Measurements from ENCODE around the gene SUN1.

SUN1 gene

GRCh38 chr7:916291-916941 is 84.1 kb downstream of the SUN1 start (continued):
- TF ChIP-seq ZSCAN5A (tag by site-specific recombination; IDR thresholded peaks at IDR 0.05): no peak

GRCh38 chr7:917255-918117 is 85.2 kb downstream of the SUN1 start:
- H3K4me3 ChIP-seq (ENCODE audit: low read depth, low read length): no peak overlapping the region
- no peak overlapping the region for H3K27ac ChIP-seq (ENCODE audit: extremely low read depth, low read depth, low read length)
- H3K36me3 ChIP-seq (ENCODE audit: control insufficient read depth in 2 of 2, insufficient read depth in 1 of 2, low read length in 2 of 2): no peaks in the 10 kb centered on the region
- no peaks in the 10 kb centered on the region for H3K9me3 ChIP-seq (ENCODE audit: control insufficient read depth, insufficient read depth, low read depth, low read length)
- POLR2A ChIA-PET: interaction anchor here (0.7 kb wide), 1 partner anchor 239 kb away, joined by 7 read pairs; no protein-coding TSS in a partner anchor
- no peaks in the 10 kb centered on the region for H3K4me1 ChIP-seq (ENCODE audit: control insufficient read depth, insufficient read depth, low read length)
- CTCF ChIA-PET: interaction anchor here (0.7 kb wide), 2 partner anchors 44 to 148 kb away, joined by 3 read pairs; no protein-coding TSS in a partner anchor
- no peak for TF ChIP-seq ZNF704 (tag by site-specific recombination; IDR thresholded peaks at IDR 0.05)
- 0 out of 2 replicates have a peak, but pooled peaks have one; percentile 30 for TF ChIP-seq PRDM4 (tag by site-specific recombination; IDR thresholded peaks at IDR 0.05)

GRCh38 chr7:918118-918425 is 85.8 kb downstream of the SUN1 start:
- Histone ChIP-seq H3K36me3 (ENCODE audit: control insufficient read depth in 2 of 2, insufficient read depth in 1 of 2, low read length in 2 of 2) (no peaks in the 10 kb centered on the region), H3K4me1 (ENCODE audit: control insufficient read depth, insufficient read depth, low read length) (no peaks in the 10 kb centered on the region), H3K27ac (ENCODE audit: extremely low read depth, low read depth, low read length) (no peak overlapping the region), H3K9me3 (ENCODE audit: control insufficient read depth, insufficient read depth, low read depth, low read length) (no peaks in the 10 kb centered on the region), H3K4me3 (ENCODE audit: low read depth, low read length) (no peak overlapping the region)
- no peak for TF ChIP-seq ZNF184 (tag by site-specific recombination; IDR thresholded peaks at IDR 0.05)
- TF ChIP-seq ZNF571 (tag by site-specific recombination; IDR thresholded peaks at IDR 0.05): no peak
- no peak for TF ChIP-seq ZNF37A (tag by site-specific recombination; IDR thresholded peaks at IDR 0.05)
- no peak for TF ChIP-seq ELK4 (IDR thresholded peaks at IDR 0.05; ENCODE audit: borderline replicate concordance, low read depth, low read length)
- TF ChIP-seq ZNF843 (tag by site-specific recombination; IDR thresholded peaks at IDR 0.05): no peak
- no peak for TF ChIP-seq ZNF621 (tag by site-specific recombination; IDR thresholded peaks at IDR 0.05)
- TF ChIP-seq BCL6B (tag by site-specific recombination; IDR thresholded peaks at IDR 0.05): no peak
- TF ChIP-seq ZSCAN16 (tag by site-specific recombination; IDR thresholded peaks at IDR 0.05): no peak
- CTCF ChIA-PET: interaction anchor here (0.7 kb wide), 1 partner anchor 44 kb away, joined by 3 read pairs; no protein-coding TSS in a partner anchor
- POLR2A ChIA-PET: no interaction called here

Data from HEK293 (cell line).